Osteoblast (primary cell): ENCODE data around the gene B3GNT8. TPM values are rescaled to one million over a fixed set of nuclear protein-coding genes. Genes with fewer than 3 reads are reported as not detected.

ENCODE experiments used
- DNase-seq: peaks from one replicate; pipeline ENCODE4 v3.0.0; 2011; ENCODE audit warnings: low spot score, mixed read lengths; ENCODE audit not compliant: insufficient read length; ENCODE audit errors: missing footprints
- H2AFZ ChIP-seq: 2 replicates; pipeline ENCODE4 v1.6.0; 2011; ENCODE audit warnings: mild to moderate bottlenecking, low read length
- H3K27ac ChIP-seq: 2 replicates; pipeline ENCODE4 v1.5.1; 2011; ENCODE audit warnings: mild to moderate bottlenecking, low read depth, low read length, moderate library complexity
- H3K27me3 ChIP-seq: 2 replicates; pipeline ENCODE4 v1.6.0; 2012; ENCODE audit warnings: mild to moderate bottlenecking, control low read depth, inconsistent platforms, low read length, moderate library complexity; ENCODE audit not compliant: insufficient read depth
- H3K36me3 ChIP-seq: 2 replicates; pipeline ENCODE4 v1.5.1; 2011; ENCODE audit warnings: mild to moderate bottlenecking, low read length, control low read depth, moderate library complexity; ENCODE audit not compliant: insufficient read depth
- H3K4me1 ChIP-seq: 2 replicates; pipeline ENCODE4 v1.5.1; 2011; ENCODE audit warnings: mild to moderate bottlenecking, low read length, control low read depth, moderate library complexity; ENCODE audit not compliant: insufficient read depth
- H3K4me2 ChIP-seq: 2 replicates; pipeline ENCODE4 v1.6.0; 2011; ENCODE audit warnings: mild to moderate bottlenecking, low read length; ENCODE audit not compliant: insufficient read depth
- H3K4me3 ChIP-seq: fragments of 200-600 bp; sonication (generic); 3 replicates; pipeline ENCODE4 v1.5.1; 2012; ENCODE audit warnings: mild to moderate bottlenecking, low read length, inconsistent platforms; ENCODE audit not compliant: insufficient read depth
- H3K79me2 ChIP-seq: 2 replicates; pipeline ENCODE4 v1.6.0; 2012; ENCODE audit warnings: mild to moderate bottlenecking, low read length, control low read depth, inconsistent platforms; ENCODE audit not compliant: insufficient read depth
- H3K9me3 ChIP-seq: 2 replicates; pipeline ENCODE4 v1.5.1; 2011; ENCODE audit warnings: low read depth, low read length, control low read depth
- H4K20me1 ChIP-seq: 2 replicates; pipeline ENCODE4 v1.6.0; 2012; ENCODE audit warnings: mild to moderate bottlenecking, low read length, control low read depth; ENCODE audit not compliant: insufficient read depth
- total RNA-seq: library from RNA; depleted of rRNA; stranded (reverse); fragments of >200 nt; gene quantifications from 2 replicates; pipeline ENCODE4 v1.2.3, GENCODE V29; 2012
- TF ChIP-seq, protein P1 (sequence below): IDR thresholded peaks from 2 replicates; pipeline ENCODE4 v1.5.1; 2011; ENCODE audit warnings: mild to moderate bottlenecking, low read depth, low read length, moderate library complexity; ENCODE audit errors: extremely low read depth

Gene B3GNT8
- total RNA-seq, 1 donor: 0.72 TPM

- TF ChIP-seq, protein P1, sequence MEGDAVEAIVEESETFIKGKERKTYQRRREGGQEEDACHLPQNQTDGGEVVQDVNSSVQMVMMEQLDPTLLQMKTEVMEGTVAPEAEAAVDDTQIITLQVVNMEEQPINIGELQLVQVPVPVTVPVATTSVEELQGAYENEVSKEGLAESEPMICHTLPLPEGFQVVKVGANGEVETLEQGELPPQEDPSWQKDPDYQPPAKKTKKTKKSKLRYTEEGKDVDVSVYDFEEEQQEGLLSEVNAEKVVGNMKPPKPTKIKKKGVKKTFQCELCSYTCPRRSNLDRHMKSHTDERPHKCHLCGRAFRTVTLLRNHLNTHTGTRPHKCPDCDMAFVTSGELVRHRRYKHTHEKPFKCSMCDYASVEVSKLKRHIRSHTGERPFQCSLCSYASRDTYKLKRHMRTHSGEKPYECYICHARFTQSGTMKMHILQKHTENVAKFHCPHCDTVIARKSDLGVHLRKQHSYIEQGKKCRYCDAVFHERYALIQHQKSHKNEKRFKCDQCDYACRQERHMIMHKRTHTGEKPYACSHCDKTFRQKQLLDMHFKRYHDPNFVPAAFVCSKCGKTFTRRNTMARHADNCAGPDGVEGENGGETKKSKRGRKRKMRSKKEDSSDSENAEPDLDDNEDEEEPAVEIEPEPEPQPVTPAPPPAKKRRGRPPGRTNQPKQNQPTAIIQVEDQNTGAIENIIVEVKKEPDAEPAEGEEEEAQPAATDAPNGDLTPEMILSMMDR: no peak
- Histone ChIP-seq H3K9me3 (no peaks in the 10 kb centered on the region), H3K36me3 (peaks cover 29% of the 10 kb centered on the region), H3K4me3 (no peak overlapping the region), H3K4me1 (no peaks in the 10 kb centered on the region), H4K20me1 (no peaks in the 10 kb centered on the region), H3K27ac (no peak overlapping the region), H3K4me2 (no peak overlapping the region), H3K79me2 (no peaks in the 10 kb centered on the region), H3K27me3 (no peaks in the 10 kb centered on the region), H2AFZ (no peak overlapping the region)
- peak; percentile 62 for DNase-seq
Measured at GRCh38 chr19:41422456-41422855, 4.7 kb downstream of the B3GNT8 start.

DNA sequence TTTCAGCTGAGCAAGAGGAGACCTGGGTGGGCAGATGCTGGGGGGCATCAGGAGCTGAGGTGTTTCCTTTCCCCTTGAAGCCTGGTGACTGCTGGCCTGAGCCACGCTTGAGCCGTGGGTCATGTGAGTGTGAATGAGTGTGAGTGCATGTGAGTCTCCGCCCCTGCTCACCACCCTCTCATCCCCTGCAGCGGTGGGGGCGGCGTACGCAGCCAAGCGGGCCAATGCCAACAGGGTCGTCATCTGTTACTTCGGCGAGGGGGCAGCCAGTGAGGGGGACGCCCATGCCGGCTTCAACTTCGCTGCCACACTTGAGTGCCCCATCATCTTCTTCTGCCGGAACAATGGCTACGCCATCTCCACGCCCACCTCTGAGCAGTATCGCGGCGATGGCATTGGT lies 5.2 kb downstream of the B3GNT8 start:
- Histone ChIP-seq H4K20me1 (no peaks in the 10 kb centered on the region), H2AFZ (no peak overlapping the region), H3K4me1 (no peaks in the 10 kb centered on the region), H3K79me2 (no peaks in the 10 kb centered on the region), H3K4me2 (no peak overlapping the region), H3K4me3 (no peak overlapping the region), H3K27ac (no peak overlapping the region), H3K9me3 (no peaks in the 10 kb centered on the region), H3K27me3 (no peaks in the 10 kb centered on the region), H3K36me3 (peaks cover 29% of the 10 kb centered on the region)
- peak; percentile 46 for DNase-seq
- TF ChIP-seq, protein P1: no peak

DNA sequence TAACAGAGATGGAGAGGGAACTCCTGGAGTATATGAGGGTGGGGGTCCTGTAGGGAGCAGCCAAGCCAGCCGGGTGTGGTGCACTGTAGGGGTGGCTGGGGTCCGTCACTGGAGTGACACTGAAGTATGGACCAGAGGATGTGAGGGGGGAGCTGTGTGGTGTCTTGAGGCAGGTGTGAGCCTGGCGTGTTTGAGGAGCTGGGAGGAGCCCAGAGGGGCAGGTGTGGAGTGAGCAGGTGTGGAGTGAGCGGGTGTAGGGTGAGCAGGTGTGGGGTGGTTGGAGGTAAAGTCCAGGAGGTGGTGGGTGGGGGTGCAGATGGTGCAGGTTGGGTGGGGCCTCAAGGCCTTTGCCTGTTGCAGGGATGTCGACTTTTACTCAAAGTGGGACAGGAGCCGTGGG lies 5.9 kb downstream of the B3GNT8 start:
- no peak overlapping the region for H3K4me3 ChIP-seq
- H4K20me1 ChIP-seq: no peaks in the 10 kb centered on the region
- H3K36me3 ChIP-seq: peaks cover 32% of the 10 kb centered on the region
- no peaks in the 10 kb centered on the region for H3K9me3 ChIP-seq
- DNase-seq: peak; percentile 77
- H3K4me1 ChIP-seq: no peaks in the 10 kb centered on the region
- no peaks in the 10 kb centered on the region for H3K79me2 ChIP-seq
- H3K27ac ChIP-seq: no peak overlapping the region
- TF ChIP-seq, protein P1: no peak
- no peaks in the 10 kb centered on the region for H3K27me3 ChIP-seq
- no peak overlapping the region for H2AFZ ChIP-seq
- H3K4me2 ChIP-seq: no peak overlapping the region

DNA sequence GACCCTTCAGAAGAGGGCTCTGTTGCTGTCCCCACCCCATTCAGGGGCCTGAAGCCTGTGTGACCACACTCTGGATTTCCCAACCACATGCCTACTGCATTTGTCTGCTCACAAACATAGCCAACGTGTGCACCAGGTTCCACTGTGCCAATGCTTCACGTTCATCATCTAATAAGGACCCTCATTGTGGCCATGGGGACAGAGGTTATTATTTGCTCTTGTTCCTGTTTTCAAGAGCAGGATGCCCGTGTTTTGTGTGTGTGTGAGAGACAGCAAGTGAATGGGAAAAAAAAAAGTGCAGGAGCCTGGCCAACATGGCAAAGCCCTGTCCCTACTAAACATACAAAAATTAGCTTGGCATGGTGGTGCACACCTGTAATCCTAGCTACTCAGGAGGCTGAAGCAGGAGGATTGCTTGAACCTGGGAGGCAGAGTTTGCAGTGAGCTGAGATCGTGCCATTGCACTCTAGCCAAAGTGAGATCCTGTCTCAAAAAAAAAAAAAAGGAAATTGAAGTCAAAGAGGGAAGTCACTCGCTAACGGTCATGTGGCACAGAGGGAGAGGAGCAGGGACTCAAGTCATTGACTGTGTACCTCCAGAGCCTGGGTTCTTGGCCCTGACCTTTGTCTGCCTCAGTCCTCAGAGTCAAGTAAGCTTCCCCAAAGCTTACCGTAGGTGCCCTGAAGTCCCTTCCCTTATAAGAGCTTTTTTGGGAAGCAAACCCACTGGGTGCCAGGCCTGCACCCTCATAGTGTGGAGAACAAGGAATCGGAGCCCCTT lies 6.9 kb downstream of the B3GNT8 start:
- H3K79me2 ChIP-seq: no peaks in the 10 kb centered on the region
- peaks cover 36% of the 10 kb centered on the region for H3K36me3 ChIP-seq

More for the DNA sequence above, 6.9 kb downstream of the B3GNT8 start:
- Histone ChIP-seq H3K27me3 (no peaks in the 10 kb centered on the region), H3K4me1 (no peaks in the 10 kb centered on the region), H2AFZ (no peak overlapping the region), H4K20me1 (no peaks in the 10 kb centered on the region), H3K9me3 (no peaks in the 10 kb centered on the region), H3K4me3 (no peak overlapping the region), H3K4me2 (no peak overlapping the region), H3K27ac (no peak overlapping the region)
- DNase-seq: peak; percentile 53
- TF ChIP-seq, protein P1: no peak
